Activated CD4-positive, alpha-beta T cell treated with anti-CD3 and anti-CD28 coated beads for 36 hours (primary cell): ENCODE results near the gene COBLL1. TPM values are rescaled to one million over a fixed set of nuclear protein-coding genes. Genes with fewer than 3 reads are reported as not detected.

ENCODE experiments used
- ATAC-seq: fragments of 200-7000 bp; cut with Tn5 transposase; one replicate; pipeline ENCODE4 v1.10.0; 2021; ENCODE audit warnings: mild to moderate bottlenecking, moderate library complexity
- CTCF ChIA-PET: fragments of 350-600 bp; sonication (Branson Sonifier 250); formaldehyde crosslinking; loops from one replicate; lab custom pipeline; 2021; ENCODE audit warnings: antibody characterized with exemption; lab: Charles Lee
- POLR2A ChIA-PET: fragments of 350-600 bp; sonication (Branson Sonifier 250); formaldehyde crosslinking; loops from one replicate; lab custom pipeline; 2021; ENCODE audit warnings: antibody characterized with exemption, inconsistent platforms; lab: Charles Lee
- DNase-seq: peaks from one replicate; pipeline ENCODE4 v3.0.0-alpha.2; 2020
- H3K27ac Mint-ChIP-seq: one replicate; pipeline ENCODE4 v1.8.0; 2021; ENCODE audit warnings: mixed read lengths
- H3K27me3 Mint-ChIP-seq: one replicate; pipeline ENCODE4 v1.8.0; 2021; ENCODE audit warnings: mixed read lengths
- H3K36me3 Mint-ChIP-seq: one replicate; pipeline ENCODE4 v1.8.0; 2021; ENCODE audit warnings: low read depth, mixed read lengths
- H3K4me1 Mint-ChIP-seq: one replicate; pipeline ENCODE4 v1.8.0; 2021; ENCODE audit warnings: mixed read lengths
- H3K4me3 Mint-ChIP-seq: one replicate; pipeline ENCODE4 v1.8.0; 2021; ENCODE audit warnings: mild to moderate bottlenecking, moderate library complexity, mixed read lengths
- H3K9me3 Mint-ChIP-seq: one replicate; pipeline ENCODE4 v1.8.0; 2021; ENCODE audit warnings: low read depth, mixed read lengths
- intact Hi-C, 2 experiments: fragments of 100-400 bp; cut with DNase I in 1 of 2; cut with micrococcal nuclease in 1 of 2; formaldehyde crosslinking; loops; one replicate each; pipeline versions ENCODE4 v1.14.2 to v1.15.1; 2022 to 2024; cut with DNase I, micrococcal nuclease
- total RNA-seq, 2 experiments: library from RNA; stranded (reverse); gene quantifications; one replicate each; pipeline ENCODE4 v1.2.3, GENCODE V29; 2021

The COBLL1 gene
- total RNA-seq, 2 experiments from 2014 or later = not detected

GRCh38 chr2:164835302-164835701 is 6.3 kb downstream of the COBLL1 start:
- intact Hi-C loops = no loop called here
- H3K27me3 Mint-ChIP-seq = peaks cover 18% of the 10 kb centered on the region
- H3K4me1 Mint-ChIP-seq = peaks cover under 1% of the 10 kb centered on the region
- DNase-seq (no peak), ATAC-seq (no peak)
- no peak overlapping the region for H3K27ac Mint-ChIP-seq
- H3K4me3 Mint-ChIP-seq = no peak overlapping the region
- ChIA-PET CTCF (no interaction called here), POLR2A (no interaction called here)
- H3K9me3 Mint-ChIP-seq = no peaks in the 10 kb centered on the region
- no peaks in the 10 kb centered on the region for H3K36me3 Mint-ChIP-seq

- DNase-seq (no peak), ATAC-seq (no peak)
- Mint-ChIP-seq H3K27me3 (peaks cover 3% of the 10 kb centered on the region), H3K4me1 (no peaks in the 10 kb centered on the region), H3K9me3 (no peaks in the 10 kb centered on the region), H3K27ac (no peak overlapping the region), H3K4me3 (no peak overlapping the region), H3K36me3 (no peaks in the 10 kb centered on the region)
- POLR2A ChIA-PET = no interaction called here
- intact Hi-C loops = no loop called here
- CTCF ChIA-PET = no interaction called here
Measured at GRCh38 chr2:164831887-164832286, 9.7 kb downstream of the COBLL1 start.

- intact Hi-C loops = no loop called here
- H3K4me1 Mint-ChIP-seq = no peaks in the 10 kb centered on the region
- peaks cover 3% of the 10 kb centered on the region for H3K27me3 Mint-ChIP-seq
Measured at GRCh38 chr2:164831180-164831579, 10.4 kb downstream of the COBLL1 start.

DNA sequence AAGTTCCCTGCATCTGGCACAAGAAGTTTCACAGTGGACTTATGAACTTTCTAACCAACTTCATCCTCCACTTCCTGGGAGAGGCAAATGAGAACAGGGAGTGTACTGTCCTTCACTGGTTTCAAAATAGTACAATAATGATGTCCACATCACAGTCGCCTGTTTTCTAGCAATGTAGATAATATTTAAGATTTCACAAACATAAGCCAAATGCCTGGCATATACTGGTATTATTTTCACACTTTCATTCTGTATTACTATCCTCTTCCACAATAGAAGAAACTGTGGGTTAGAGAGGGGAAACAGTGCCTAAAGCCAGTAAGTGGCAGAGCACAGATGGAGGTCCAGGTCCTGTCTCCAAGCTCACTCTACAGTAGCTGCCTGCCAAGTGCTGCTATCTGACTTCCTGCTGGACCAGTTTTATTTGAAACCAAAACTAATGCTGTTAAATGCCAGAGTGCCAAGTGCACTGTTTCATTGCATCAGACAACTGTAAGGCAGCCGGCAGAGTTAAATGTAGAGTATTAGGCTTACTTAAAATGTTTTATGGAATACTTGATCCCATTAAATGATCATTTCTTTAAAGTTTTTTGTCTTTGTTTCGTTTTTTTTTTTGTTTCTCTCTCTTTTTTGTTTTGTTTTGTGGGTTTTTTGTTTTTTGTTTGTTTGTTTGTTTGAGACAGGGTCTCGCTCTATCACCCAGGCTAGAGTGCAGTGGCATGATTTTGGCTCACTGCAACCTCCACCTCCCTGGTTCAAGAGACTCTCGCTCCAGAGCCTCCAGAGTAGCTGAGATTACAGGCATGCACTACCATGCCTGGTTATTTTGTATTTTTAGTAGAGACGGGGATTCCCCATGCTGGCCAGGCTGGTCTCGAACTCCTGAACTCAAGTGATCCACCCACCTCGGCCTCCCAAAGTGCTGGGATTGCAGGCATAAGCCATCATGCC is 15.1 kb downstream of the COBLL1 start:
- DNase-seq = no peak
- Mint-ChIP-seq H3K4me1 (no peaks in the 10 kb centered on the region), H3K4me3 (no peak overlapping the region), H3K9me3 (no peaks in the 10 kb centered on the region), H3K27ac (no peak overlapping the region), H3K36me3 (no peaks in the 10 kb centered on the region), H3K27me3 (no peaks in the 10 kb centered on the region)
- POLR2A ChIA-PET = no interaction called here
- CTCF ChIA-PET = no interaction called here
- ATAC-seq = no peak
- intact Hi-C loops = no loop called here

More at GRCh38 chr2:164831180-164831579, 10.4 kb downstream of the COBLL1 start:
- ChIA-PET POLR2A (no interaction called here), CTCF (interaction anchor here (0.8 kb wide), 1 partner anchor 17 kb away, joined by 3 read pairs; no protein-coding TSS in a partner anchor)
- H3K27ac Mint-ChIP-seq = no peak overlapping the region
- no peaks in the 10 kb centered on the region for H3K9me3 Mint-ChIP-seq
- DNase-seq = no peak
- ATAC-seq = no peak
- H3K36me3 Mint-ChIP-seq = no peaks in the 10 kb centered on the region
- no peak overlapping the region for H3K4me3 Mint-ChIP-seq

DNA sequence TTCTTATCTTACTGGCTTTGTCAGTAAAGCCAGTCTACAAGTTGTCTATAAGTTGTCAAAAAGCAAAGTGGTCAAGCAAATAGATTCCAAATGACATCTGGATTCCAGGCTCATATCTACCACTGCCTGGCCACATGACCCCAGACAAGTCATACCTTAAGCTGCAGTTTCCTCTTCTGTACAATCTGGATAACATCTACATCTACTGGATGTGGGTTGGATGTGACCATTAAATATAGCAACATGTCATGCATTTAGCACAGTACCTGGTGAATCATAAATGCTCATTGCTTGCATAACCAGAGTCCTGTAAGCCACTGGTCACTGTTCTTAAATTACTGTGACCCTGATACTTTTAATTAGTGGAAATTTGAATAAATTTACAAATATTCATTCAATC is 16.8 kb downstream of the COBLL1 start:
- no peak overlapping the region for H3K4me3 Mint-ChIP-seq
- ChIA-PET POLR2A (no interaction called here), CTCF (no interaction called here)
- no peaks in the 10 kb centered on the region for H3K36me3 Mint-ChIP-seq
- DNase-seq (no peak), ATAC-seq (no peak)
- no peaks in the 10 kb centered on the region for H3K27me3 Mint-ChIP-seq
- no peaks in the 10 kb centered on the region for H3K4me1 Mint-ChIP-seq
- no peak overlapping the region for H3K27ac Mint-ChIP-seq
- intact Hi-C loops = no loop called here
- H3K9me3 Mint-ChIP-seq = no peaks in the 10 kb centered on the region

GRCh38 chr2:164823126-164823525 is 18.5 kb downstream of the COBLL1 start:
- Mint-ChIP-seq H3K27ac (no peak overlapping the region), H3K36me3 (no peaks in the 10 kb centered on the region), H3K4me3 (no peak overlapping the region), H3K9me3 (no peaks in the 10 kb centered on the region), H3K27me3 (no peaks in the 10 kb centered on the region), H3K4me1 (no peaks in the 10 kb centered on the region)
- no peak for DNase-seq
- ChIA-PET CTCF (no interaction called here), POLR2A (no interaction called here)
- no peak for ATAC-seq
- intact Hi-C loops = no loop called here

DNA sequence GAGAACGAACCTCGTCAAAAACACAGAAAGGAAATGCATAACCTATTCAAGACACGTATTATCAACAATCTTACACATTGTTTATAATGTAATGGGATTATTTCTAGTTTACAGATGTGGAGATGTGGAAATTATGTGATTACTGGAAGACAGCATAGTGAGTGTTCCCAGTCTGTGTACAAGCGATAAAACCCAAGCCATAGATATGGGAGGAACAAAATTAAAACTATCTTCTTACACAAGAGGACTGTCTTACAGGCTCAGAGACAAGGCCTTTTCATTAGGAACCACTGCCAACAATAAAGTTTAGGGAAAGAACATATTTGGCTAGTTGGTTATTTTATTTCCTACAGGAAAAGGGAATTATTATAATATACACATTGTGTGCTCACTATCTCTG is 20.3 kb downstream of the COBLL1 start:
- ChIA-PET CTCF (no interaction called here), POLR2A (no interaction called here)
- ATAC-seq = no peak
- H3K27me3 Mint-ChIP-seq = no peaks in the 10 kb centered on the region
- no peaks in the 10 kb centered on the region for H3K9me3 Mint-ChIP-seq
- no peaks in the 10 kb centered on the region for H3K4me1 Mint-ChIP-seq
- H3K36me3 Mint-ChIP-seq = no peaks in the 10 kb centered on the region
- intact Hi-C loops = no loop called here
- no peak overlapping the region for H3K4me3 Mint-ChIP-seq
- no peak overlapping the region for H3K27ac Mint-ChIP-seq
- DNase-seq = no peak

GRCh38 chr2:164818149-164819136 is 23.2 kb downstream of the COBLL1 start:
- no peaks in the 10 kb centered on the region for H3K4me1 Mint-ChIP-seq
- ChIA-PET POLR2A (no interaction called here), CTCF (no interaction called here)
- ATAC-seq (no peak), DNase-seq (no peak)
- H3K9me3 Mint-ChIP-seq = no peaks in the 10 kb centered on the region
- intact Hi-C loops = no loop called here
- H3K36me3 Mint-ChIP-seq = no peaks in the 10 kb centered on the region
- no peak overlapping the region for H3K4me3 Mint-ChIP-seq
- no peak overlapping the region for H3K27ac Mint-ChIP-seq
- no peaks in the 10 kb centered on the region for H3K27me3 Mint-ChIP-seq

- intact Hi-C loops = no loop called here
- Mint-ChIP-seq H3K4me3 (no peak overlapping the region), H3K4me1 (no peaks in the 10 kb centered on the region), H3K27me3 (no peaks in the 10 kb centered on the region), H3K9me3 (no peaks in the 10 kb centered on the region), H3K27ac (no peak overlapping the region), H3K36me3 (no peaks in the 10 kb centered on the region)
- ChIA-PET CTCF (interaction anchor here (0.5 kb wide), 1 partner anchor 1986 kb away, joined by 5 read pairs; no protein-coding TSS in a partner anchor), POLR2A (no interaction called here)
- DNase-seq (no peak), ATAC-seq (no peak)
Measured at GRCh38 chr2:164816900-164817299, 24.7 kb downstream of the COBLL1 start.

DNA sequence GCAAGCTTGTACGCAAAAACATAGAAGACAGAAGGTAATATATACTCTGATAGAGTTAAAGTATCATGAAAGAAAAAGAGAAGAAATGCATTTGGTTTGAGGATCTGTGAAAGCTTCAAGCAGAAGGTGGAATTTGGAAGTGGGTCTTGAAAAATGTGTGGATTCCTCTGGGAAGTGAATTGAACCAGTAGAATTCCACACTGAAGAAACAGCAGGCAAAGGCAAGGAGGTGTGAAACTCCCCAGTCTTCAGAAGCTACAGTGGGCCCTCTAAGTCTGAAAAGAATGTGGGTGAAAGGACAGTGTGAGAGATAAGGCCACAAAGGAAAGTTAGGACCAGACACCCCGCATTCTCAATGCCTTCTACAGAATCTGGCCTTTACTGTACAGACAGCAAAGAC is 25.6 kb downstream of the COBLL1 start:
- Mint-ChIP-seq H3K36me3 (no peaks in the 10 kb centered on the region), H3K4me1 (no peaks in the 10 kb centered on the region), H3K4me3 (no peak overlapping the region), H3K9me3 (no peaks in the 10 kb centered on the region), H3K27me3 (no peaks in the 10 kb centered on the region), H3K27ac (no peak overlapping the region)
- intact Hi-C loops = no loop called here
- DNase-seq (no peak), ATAC-seq (no peak)
- CTCF ChIA-PET = no interaction called here
- POLR2A ChIA-PET = no interaction called here

DNA sequence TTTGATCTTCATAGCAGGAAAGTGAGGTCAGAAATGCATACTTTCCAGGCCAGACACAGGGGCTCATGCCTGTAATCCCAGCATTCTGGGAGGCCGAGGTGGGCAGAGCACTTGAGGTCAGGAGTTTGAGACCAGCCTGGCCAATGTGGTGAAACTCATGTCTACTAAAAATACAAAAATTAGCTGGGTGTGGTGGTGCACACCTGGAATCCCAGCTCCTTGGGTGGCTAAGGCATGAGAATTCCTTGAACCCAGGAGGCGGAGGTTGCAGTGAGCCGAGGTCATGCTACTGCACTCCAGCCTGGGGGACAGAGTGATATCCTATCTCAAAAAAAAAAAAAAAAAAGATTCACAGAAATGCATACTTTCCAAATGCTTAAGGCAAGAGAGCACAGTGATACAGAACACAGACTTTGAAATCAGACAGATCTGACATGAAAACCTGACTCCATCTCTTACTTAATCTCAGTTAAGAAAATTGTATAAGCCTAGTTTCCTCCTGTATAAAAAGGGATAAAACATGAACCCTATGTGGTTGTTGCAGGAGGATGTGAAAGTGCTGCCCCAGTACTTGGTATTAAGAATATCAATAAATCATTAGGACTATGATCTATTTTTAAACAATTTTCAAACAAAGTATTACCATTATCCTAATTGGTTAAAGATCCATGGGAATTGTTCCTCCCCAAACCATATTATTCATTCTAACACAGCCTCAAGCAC is 26.4 kb downstream of the COBLL1 start:
- intact Hi-C loops = no loop called here
- ChIA-PET POLR2A (no interaction called here), CTCF (no interaction called here)
- H3K4me3 Mint-ChIP-seq = no peak overlapping the region
- no peaks in the 10 kb centered on the region for H3K36me3 Mint-ChIP-seq
- no peak overlapping the region for H3K27ac Mint-ChIP-seq
- DNase-seq = no peak
- no peaks in the 10 kb centered on the region for H3K9me3 Mint-ChIP-seq
- ATAC-seq = no peak
- H3K27me3 Mint-ChIP-seq = no peaks in the 10 kb centered on the region
- H3K4me1 Mint-ChIP-seq = no peaks in the 10 kb centered on the region
